HG03571 (cell line): ENCODE measurements around the gene OR51L1.
"Not testable (repeated sequence)": the region's sequence is repeated elsewhere in the genome, so short reads cannot be mapped to it uniquely, and the experiment has no call there.

Source experiments
- ATAC-seq: cut with Tn5 transposase; IDR thresholded peaks from one replicate; pipeline ENCODE4 v1.9.1; 2021; ENCODE audit not compliant: unreplicated experiment

OR51L1 gene

DNA sequence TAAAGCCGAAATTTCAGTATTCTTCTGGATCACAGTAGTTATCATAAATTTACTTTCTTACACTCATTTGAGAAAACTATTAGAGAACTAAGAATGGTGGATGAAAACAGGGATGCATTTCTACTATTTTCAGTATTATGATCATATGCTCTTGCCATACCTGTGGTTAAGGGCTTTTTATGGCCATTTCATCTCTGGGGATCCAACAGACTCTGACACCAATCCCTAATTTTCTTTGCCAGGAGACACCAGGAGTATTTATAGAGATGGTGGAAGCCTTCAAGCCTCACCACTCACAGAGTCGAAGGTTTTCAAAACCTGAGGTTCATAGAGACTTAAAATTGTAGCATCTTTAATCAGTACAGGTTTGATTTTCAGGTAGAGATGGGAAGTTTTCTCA is at the start of gene OR51L1:
Gene OR51L1, plus strand, starts transcription at position 301 of the 400 bp plus-strand sequence. CDS start 4,132 bp downstream, outside the sequence.
- ATAC-seq = no peak

GRCh38 chr11:4947505-4947904 is 47.1 kb upstream of the OR51L1 start, which contains the start of gene OR51A4:
Gene OR51A4 (minus strand): TSS chr11:4947605. CDS start chr11:4947100, 505 bp downstream.
- no peak for ATAC-seq

- ATAC-seq = not testable (repeated sequence)
Observed at GRCh38 chr11:4955613-4956012, 39.0 kb upstream of the OR51L1 start, which contains the start of gene OR51A2. Gene OR51A2 (minus strand): TSS chr11:4955713. CDS start chr11:4955713, 0 bp downstream.

- no peak for ATAC-seq
Observed at GRCh38 chr11:4957396-4957795, 37.3 kb upstream of the OR51L1 start.

GRCh38 chr11:4960877-4961276 is 33.8 kb upstream of the OR51L1 start:
- ATAC-seq = no peak

DNA sequence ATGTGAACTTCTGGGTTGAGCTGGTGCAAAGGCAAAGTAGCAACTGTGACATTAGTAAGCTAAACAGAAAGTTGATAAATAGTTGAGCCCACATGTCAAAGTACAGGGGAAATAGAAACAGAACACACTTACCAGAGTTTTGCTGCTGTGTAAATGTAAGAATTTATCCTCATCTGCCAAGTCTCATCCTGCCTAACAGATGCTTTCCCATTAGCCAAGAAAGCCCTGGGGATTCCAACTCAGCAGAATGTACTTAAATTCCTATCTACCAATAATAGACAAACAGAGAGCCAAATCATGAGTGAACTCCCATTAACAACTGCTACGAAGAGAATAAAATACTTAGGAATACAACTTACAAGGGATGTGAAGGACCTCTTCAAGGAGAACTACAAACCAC is 31.8 kb upstream of the OR51L1 start:
- ATAC-seq = no peak

DNA sequence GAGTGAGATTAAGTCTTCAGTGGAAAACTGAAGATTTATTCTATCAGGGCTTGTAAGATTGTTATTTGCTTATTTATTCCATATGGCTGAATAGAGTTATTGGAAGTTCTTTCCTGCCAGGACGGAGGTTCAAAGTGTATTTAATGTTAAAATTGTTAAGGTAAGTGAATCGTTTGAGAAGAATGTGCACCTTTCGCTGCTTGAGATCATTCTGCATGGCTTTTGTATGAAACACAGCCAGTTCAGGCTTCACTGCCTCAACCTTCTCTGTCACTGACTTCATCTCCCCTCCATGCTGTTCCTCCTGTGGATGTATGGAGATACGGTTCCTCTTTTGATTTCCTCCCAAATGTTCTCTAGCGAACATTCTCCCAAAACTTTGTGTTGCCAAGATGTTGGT is 19.2 kb upstream of the OR51L1 start:
- ATAC-seq = no peak

- no peak for ATAC-seq
Observed at GRCh38 chr11:4979036-4979435, 15.6 kb upstream of the OR51L1 start.

- ATAC-seq = no peak
Observed at GRCh38 chr11:4982678-4983077, 12.0 kb upstream of the OR51L1 start.

DNA sequence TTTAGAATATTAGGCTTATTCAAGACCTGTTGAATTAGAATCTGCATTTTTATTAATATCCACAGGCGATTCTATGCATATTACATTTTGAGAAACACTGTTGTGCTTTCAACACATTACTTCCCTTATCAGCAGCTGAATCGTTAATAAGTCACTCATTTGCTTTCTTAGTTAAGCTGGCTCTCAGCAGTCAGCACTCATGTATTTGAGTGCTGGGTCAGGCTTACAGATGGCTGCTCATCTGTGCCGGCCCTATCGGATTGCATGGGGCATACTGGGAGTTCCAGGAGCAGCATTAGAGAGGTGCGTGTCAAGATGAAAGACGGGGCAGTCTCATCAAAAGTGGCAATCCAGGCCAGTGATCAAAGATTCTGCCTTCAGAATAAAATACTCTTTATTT is 10.8 kb upstream of the OR51L1 start:
- ATAC-seq = no peak

DNA sequence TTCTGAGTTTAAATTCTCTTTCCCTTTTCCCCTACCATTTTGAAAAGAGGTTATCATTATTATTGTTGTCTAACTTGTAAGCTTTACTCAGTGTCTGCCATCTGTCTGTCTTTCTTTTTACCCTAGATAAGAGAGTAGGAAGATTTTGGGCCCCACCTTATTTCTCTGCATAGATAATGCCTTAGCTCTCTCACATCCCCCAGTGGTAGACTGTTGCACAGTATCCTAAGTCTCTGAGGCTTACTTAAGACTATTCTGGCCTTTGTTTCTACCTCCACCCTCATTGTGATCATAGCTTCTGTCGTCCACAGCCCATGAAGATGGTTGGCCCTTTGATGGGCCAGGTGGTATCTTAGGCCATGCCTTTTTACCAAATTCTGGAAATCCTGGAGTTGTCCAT is 3.6 kb upstream of the OR51L1 start:
- ATAC-seq = no peak

DNA sequence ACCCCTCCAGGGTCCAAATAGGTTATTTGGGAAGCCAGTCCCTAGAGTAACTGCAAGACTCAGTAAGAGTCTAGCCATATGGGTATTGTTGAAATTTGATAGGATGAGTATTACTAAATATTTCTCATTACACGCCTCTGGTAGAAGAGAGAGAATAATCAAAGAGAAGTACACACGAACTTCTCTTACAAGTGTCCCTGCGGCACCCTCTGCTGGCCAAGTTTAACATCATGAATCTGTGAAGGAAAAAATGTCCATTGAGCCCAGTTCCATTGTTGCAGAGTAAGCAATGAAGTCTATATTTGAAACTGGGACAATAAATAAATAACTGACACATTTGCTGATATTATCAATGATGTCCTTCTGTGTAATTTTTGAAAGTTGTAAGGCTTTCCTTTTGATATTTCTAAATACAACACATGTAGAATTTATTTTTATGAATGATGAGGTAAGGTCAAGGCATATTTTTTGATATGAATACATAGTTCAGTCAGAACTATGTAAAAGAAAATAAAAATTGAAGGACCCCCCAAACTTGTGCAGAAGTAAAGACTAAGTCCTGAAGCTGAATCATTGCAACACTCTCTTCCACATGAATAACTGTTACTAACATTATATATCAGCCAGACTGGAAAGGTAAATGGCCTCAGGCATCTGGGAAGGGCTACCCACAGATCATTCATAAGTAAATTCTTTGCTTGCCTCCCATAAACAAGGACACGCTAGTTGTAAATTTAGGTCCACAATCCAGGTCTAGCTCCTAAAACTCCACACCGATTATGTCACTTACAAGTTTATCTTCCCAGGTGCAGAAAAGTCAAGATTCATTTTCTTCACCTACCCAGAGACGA is 10.0 kb downstream of the OR51L1 start:
- ATAC-seq = no peak

DNA sequence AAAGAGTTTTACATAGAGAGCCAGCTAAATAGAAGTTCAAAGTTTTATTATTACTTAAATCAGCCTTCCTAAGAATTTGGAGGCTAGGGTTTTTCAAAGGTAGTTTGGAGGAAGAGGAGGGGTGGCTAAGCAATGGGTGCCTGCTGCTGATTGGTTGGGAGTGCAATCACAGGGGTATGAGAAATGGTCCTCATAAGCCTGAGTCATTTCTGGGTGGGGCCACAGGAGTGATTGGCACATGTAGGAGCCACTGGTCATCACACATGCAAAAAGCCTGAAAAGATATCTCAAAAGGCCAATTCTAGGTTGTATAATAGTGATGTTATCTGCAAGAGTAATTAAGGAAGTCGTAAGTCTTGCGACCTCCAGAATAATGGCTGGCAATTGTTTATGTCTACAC is 12.9 kb downstream of the OR51L1 start:
- no peak for ATAC-seq

GRCh38 chr11:5011254-5011653 is 16.6 kb downstream of the OR51L1 start:
- no peak for ATAC-seq

GRCh38 chr11:5013012-5013411 is 18.4 kb downstream of the OR51L1 start:
- ATAC-seq = no peak

DNA sequence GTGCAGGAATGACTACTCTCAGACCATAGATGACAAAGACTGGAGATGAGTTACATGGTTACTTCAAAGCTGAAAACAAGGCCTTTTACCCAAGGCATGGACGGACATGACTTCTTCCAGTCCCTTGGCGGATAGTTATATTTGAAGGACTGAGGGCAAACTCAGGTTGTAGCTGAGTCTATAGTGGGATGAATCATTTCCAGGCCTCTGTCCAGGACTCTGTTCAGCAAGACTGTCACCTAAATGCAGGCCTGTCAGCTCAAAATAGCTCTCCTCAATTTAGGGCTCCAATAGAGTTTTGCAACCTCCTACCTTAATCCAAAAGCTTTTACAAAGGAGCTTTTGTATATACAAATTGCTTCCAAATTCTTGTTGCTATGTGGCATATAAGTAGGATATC is 27.3 kb downstream of the OR51L1 start:
- ATAC-seq = no peak

GRCh38 chr11:5036669-5037068 is 42.0 kb downstream of the OR51L1 start:
- no peak for ATAC-seq

GRCh38 chr11:5037926-5038325 is 43.3 kb downstream of the OR51L1 start:
- no peak for ATAC-seq

GRCh38 chr11:5038341-5038740 is 43.7 kb downstream of the OR51L1 start:
- no peak for ATAC-seq

DNA sequence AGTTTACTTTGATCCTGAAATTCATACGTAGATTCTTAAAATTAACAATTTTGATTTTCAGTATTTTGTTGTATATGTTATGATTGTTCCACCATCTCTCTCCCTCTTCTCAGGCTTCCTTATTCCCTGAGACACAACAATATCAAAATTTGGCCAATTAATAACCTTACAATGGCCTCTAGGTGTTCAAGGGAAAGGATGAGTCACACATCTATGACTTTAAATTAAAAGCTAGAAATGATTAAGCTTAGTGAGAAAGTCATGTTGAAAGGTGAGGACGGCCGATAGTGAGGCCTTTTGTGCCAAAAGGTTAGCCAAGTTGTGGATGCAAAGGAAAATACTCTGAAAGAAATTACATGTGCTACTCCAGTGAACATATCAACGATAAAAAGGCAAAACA is 46.2 kb downstream of the OR51L1 start:
- ATAC-seq = no peak

DNA sequence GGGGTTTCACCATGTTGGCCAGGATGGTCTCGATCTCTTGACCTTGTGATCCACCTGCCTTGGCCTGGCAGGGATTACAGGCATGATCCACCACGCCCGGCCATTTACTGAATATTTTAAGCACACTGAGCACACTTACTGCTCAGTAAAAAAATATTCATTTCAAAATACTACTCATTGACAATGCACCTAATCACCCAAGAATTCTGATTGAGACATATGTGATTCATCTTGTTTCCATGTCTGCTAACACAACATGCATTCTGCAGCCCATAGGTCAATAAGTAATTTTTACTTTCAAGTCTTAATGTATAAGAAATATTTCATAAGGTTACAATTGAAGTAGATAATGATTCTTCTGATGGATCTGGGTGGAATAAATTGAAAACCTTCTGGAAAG is 47.4 kb downstream of the OR51L1 start:
- no peak for ATAC-seq

DNA sequence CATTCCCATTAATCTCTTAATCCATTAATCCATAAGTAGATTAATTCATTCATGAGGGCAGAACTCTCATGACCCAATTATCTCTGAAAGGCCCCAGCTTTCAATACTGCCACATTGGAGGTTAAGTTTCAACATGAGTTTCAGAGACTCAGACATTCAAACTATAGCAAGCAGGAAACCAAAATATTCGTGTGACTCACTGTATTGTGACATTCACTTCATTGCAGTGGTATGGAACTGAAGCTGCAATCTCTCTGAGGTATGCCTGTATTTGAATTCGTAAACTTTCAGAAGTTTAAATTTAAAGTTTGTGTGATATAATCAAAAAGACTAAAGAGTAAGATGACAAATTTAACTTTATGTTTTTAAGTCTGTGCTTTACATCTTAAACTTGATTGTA is 48.7 kb downstream of the OR51L1 start:
- ATAC-seq = no peak

DNA sequence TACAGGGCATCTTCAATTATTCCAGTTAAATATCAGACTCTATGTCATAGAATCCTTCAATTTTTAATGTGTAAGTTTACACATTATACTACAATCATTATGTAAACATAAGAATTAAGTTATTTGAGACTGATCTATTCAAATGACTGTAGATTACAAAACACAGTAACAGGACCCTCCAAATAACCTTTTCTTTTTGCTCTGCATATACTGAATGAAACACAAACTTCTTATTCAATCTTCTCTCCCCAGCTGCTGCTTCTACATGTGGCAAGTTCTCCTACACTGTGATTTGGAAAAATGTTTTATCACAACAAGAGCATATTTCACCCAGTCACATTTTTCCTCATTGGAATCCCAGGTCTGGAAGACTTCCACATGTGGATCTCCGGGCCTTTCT is 51.6 kb downstream of the OR51L1 start, which contains the start of gene OR52J3:
Gene OR52J3, plus strand, starts transcription at position 301 of the 400 bp plus-strand sequence. Its CDS starts 0 bp downstream, at position 301.
- ATAC-seq = no peak
